IPS-NIHi11 (cell line): ENCODE data around the gene CARS1.

Experiments used
- DNase-seq: peaks from one replicate; pipeline ENCODE4 v3.0.0; 2012; ENCODE audit warnings: mixed read lengths, low spot score

The CARS1 gene

GRCh38 chr11:3008746-3009336, 48.4 kb downstream of the CARS1 start:
- no peak for DNase-seq

- DNase-seq: no peak
Observed at GRCh38 chr11:3007404-3008010, 49.7 kb downstream of the CARS1 start.

- DNase-seq: peak; percentile 53
Observed at GRCh38 chr11:3006505-3007260, 50.5 kb downstream of the CARS1 start.

- no peak for DNase-seq
Observed at GRCh38 chr11:3004481-3004880, 52.7 kb downstream of the CARS1 start.

- no peak for DNase-seq
Observed at GRCh38 chr11:3003396-3004231, 53.6 kb downstream of the CARS1 start.

- DNase-seq: no peak
Observed at GRCh38 chr11:3002871-3003270, 54.4 kb downstream of the CARS1 start.

GRCh38 chr11:3002351-3002861, 54.8 kb downstream of the CARS1 start:
- no peak for DNase-seq

- no peak for DNase-seq
Observed at GRCh38 chr11:3001496-3001895, 55.7 kb downstream of the CARS1 start.

- DNase-seq: peak; percentile 43
Observed at GRCh38 chr11:3000032-3000961, 56.9 kb downstream of the CARS1 start.

- no peak for DNase-seq
Observed at GRCh38 chr11:2999464-2999998, 57.7 kb downstream of the CARS1 start.

GRCh38 chr11:2998073-2998850, 59.0 kb downstream of the CARS1 start:
- DNase-seq: no peak

- no peak for DNase-seq
Observed at GRCh38 chr11:2997406-2997805, 59.8 kb downstream of the CARS1 start.

- no peak for DNase-seq
Observed at GRCh38 chr11:2996976-2997375, 60.2 kb downstream of the CARS1 start.

GRCh38 chr11:2995893-2996554, 61.2 kb downstream of the CARS1 start:
- no peak for DNase-seq

GRCh38 chr11:2995031-2995561, 62.1 kb downstream of the CARS1 start:
- DNase-seq: no peak

- DNase-seq: no peak
Observed at GRCh38 chr11:2994336-2994730, 62.9 kb downstream of the CARS1 start.

- no peak for DNase-seq
Observed at GRCh38 chr11:2992997-2993325, 64.3 kb downstream of the CARS1 start.

GRCh38 chr11:2992234-2992996, 64.8 kb downstream of the CARS1 start, which contains the start of gene NAP1L4:
TSS of gene NAP1L4 (minus strand) at chr11:2992329. CDS start at chr11:2979220, 13,109 bp downstream.
- DNase-seq: peak; percentile 99
